Psoas muscle (tissue), 8 donors: ENCODE data around the gene TMEM81. TPM values are rescaled to one million over a fixed set of nuclear protein-coding genes. Genes with fewer than 3 reads are reported as not detected.

Experiments
- ATAC-seq, 4 donors: fragments of 200-7000 bp; cut with Tn5 transposase; one replicate each; pipeline ENCODE4 v1.9.1; 2020; ENCODE audit warnings: moderate library complexity in 3 of 4, mild to moderate bottlenecking in 2 of 4
- DNase-seq, 2 donors: peaks; one replicate each; pipeline ENCODE4 v3.0.0-alpha.2; 2020
- H3K27ac ChIP-seq: fragments of 200-600 bp; one replicate; pipeline ENCODE4 v1.8.0; 2022
- H3K27me3 ChIP-seq, 3 donors: fragments of 200-600 bp in 1 of 3; one replicate each; pipeline versions ENCODE4 v1.6.1 to v1.8.0; 2013 to 2022; ENCODE audit warnings: low read length in 2 of 3, mild to moderate bottlenecking in 2 of 3, moderate library complexity in 1 of 3; ENCODE audit not compliant: insufficient read depth in 3 of 3
- H3K36me3 ChIP-seq, 2 donors: fragments of 200-600 bp in 1 of 2; one replicate each; pipeline versions ENCODE4 v1.6.1 to v1.8.0; 2013 to 2022; ENCODE audit warnings: low read depth in 1 of 2, mild to moderate bottlenecking in 1 of 2, moderate library complexity in 1 of 2; ENCODE audit not compliant: insufficient read depth in 1 of 2
- H3K4me1 ChIP-seq: fragments of 200-600 bp; one replicate; pipeline ENCODE4 v1.8.0; 2022
- H3K4me3 ChIP-seq: fragments of 200-600 bp; one replicate; pipeline ENCODE4 v1.8.0; 2022; ENCODE audit warnings: mild to moderate bottlenecking
- H3K9me3 ChIP-seq: fragments of 200-600 bp; one replicate; pipeline ENCODE4 v1.8.0; 2022
- CTCF ChIP-seq: fragments of 200-600 bp; IDR thresholded peaks from one replicate; pipeline ENCODE4 v1.8.0; 2022; ENCODE audit warnings: antibody characterized with exemption
- WGBS, 3 donors: extraction: QIAGEN DNeasy Blood & Tissue Kit; methylation state at CpG; one replicate each; pipeline versions ENCODE4 v1.1.6 to v1.1.7; 2013; 5-methylcytosine and 5-hydroxymethylcytosine counted together
- intact Hi-C, 2 donors: fragments of 100-400 bp; cut with DNase I; formaldehyde crosslinking; loops; one replicate each; pipeline versions ENCODE4 v1.11.0 to v1.14.2; 2022
- polyA plus RNA-seq, 3 donors: library from polyadenylated mRNA; stranded (reverse); fragments of 200-250 nt; gene quantifications; one replicate each; pipeline ENCODE4 v1.2.3, GENCODE V29; 2013
- total RNA-seq, 4 donors: library from RNA; stranded (reverse); fragmentation: NEBNext Ultra II Directional in 2 of 4; extraction: Animal tissue kit (Norgen Biotek cat#: 25700) in 2 of 4; gene quantifications; one replicate each; pipeline versions ENCODE4 v1.2.1 to v1.2.4, GENCODE V29; 2021 to 2023
- donor health status: healthy with polysubstance abuse.
- donor health status: DM: no; HTN: no; CAD: no; lungs with moderate emphysema.
- donor health status: Bipolar disorder and iron deficiency.
- donor health status: healthy.
- donor health status: DM: yes; HTN: yes; CAD: no.
- donor health status: DM: no; HTN: no; CAD: no.
- donor health status: DM: no; HTN: no; CAD: no.
- donor health status: DM: yes; HTN: yes; CAD: no.

TMEM81 gene
- total and polyA plus RNA-seq, 7 donors = 3.1 to 15.2 (median 3.9) TPM

GRCh38 chr1:205075642-205076155 lies 8.6 kb downstream of the TMEM81 start:
- TF ChIP-seq CTCF = no peak
- Histone ChIP-seq H3K4me1 (peaks cover 13% of the 10 kb centered on the region), H3K27ac (no peak overlapping the region), H3K27me3 (no peaks in the 10 kb centered on the region), H3K4me3 (no peak overlapping the region), H3K9me3 (no peaks in the 10 kb centered on the region), H3K36me3 (no peaks in the 10 kb centered on the region)
- DNase-seq = no peak
- intact Hi-C loops = loop anchor here in 1 of 2 donors (10.0 kb wide), 1 partner anchor 271 kb away; no protein-coding TSS in a partner anchor
- no peak for ATAC-seq
- 31 to 50% (median 36%) methylated on average over 7 of the region's 7 CpGs for WGBS, 3 donors

DNA sequence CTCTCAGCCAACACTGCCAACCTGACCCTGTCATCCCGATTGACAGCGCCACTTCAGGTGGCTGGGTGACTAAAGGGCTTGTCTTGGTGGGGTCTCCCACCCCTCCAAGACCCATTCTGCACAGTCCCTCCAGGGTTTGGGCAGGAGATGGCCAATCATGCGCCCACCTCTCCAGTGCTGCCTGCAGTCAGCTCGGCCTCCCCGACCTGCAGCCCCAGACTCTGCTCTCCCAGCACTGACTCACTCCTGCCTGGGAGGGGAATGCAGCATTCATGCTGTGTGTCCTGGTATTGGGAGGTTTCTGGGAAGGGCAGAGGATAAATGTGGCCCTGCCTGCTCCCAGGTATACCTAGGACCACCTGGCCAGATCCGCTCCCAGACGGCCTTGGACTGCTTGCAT lies 9.7 kb downstream of the TMEM81 start:
- Histone ChIP-seq H3K36me3 (no peaks in the 10 kb centered on the region), H3K4me3 (no peak overlapping the region), H3K27ac (no peak overlapping the region), H3K27me3 (no peaks in the 10 kb centered on the region), H3K4me1 (peaks cover 13% of the 10 kb centered on the region), H3K9me3 (no peaks in the 10 kb centered on the region)
- no peak for TF ChIP-seq CTCF
- DNase-seq = no peak
- WGBS, 3 donors = 91 to 92% (median 92%) methylated on average over 7 of the region's 7 CpGs
- intact Hi-C loops = loop anchor here in 1 of 2 donors (10.0 kb wide), 1 partner anchor 270 kb away; no protein-coding TSS in a partner anchor
- no peak for ATAC-seq

DNA sequence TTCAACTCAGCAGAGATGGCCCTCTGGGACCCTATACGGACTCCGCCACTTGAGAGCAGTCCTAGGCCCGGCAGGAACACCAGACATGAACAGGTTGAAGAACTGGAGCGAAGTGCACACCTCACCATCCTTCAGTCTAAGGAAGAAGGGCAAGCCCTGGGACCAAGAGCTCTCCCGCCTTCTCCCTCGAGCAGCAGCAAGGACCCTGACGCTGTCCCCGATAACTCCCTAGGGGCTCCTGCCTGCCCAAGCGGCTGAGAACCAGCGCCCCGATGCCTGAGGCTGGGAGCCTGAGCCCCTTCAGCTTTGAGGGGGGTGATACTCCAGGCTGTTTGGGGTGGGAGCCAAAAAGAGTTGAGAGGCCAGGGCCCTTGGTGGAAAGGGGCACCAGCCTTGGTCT lies 10.2 kb downstream of the TMEM81 start:
- WGBS, 3 donors = 89 to 93% (median 89%) methylated on average over 11 of the region's 11 CpGs
- DNase-seq (no peak), ATAC-seq (no peak)
- TF ChIP-seq CTCF = no peak
- H3K9me3 ChIP-seq = no peaks in the 10 kb centered on the region
- peaks cover 13% of the 10 kb centered on the region for H3K4me1 ChIP-seq
- no peaks in the 10 kb centered on the region for H3K27me3 ChIP-seq
- H3K36me3 ChIP-seq = no peaks in the 10 kb centered on the region
- intact Hi-C loops = loop anchor here in 1 of 2 donors (10.0 kb wide), 1 partner anchor 269 kb away; no protein-coding TSS in a partner anchor
- H3K4me3 ChIP-seq = no peak overlapping the region
- no peak overlapping the region for H3K27ac ChIP-seq

- intact Hi-C loops = loop anchor here in 1 of 2 donors (10.0 kb wide), 1 partner anchor 269 kb away; no protein-coding TSS in a partner anchor
- no peak for TF ChIP-seq CTCF
- ATAC-seq (peak in 1 of 4 donors; percentile 37), DNase-seq (no peak)
- Histone ChIP-seq H3K4me3 (no peak overlapping the region), H3K36me3 (no peaks in the 10 kb centered on the region), H3K27me3 (no peaks in the 10 kb centered on the region), H3K27ac (no peak overlapping the region), H3K9me3 (no peaks in the 10 kb centered on the region), H3K4me1 (peaks cover 13% of the 10 kb centered on the region)
- WGBS, 3 donors = 63 to 80% (median 73%) methylated on average over 10 to 12 of the region's 12 CpGs
Observed at GRCh38 chr1:205073511-205073910, 10.7 kb downstream of the TMEM81 start.

- DNase-seq (no peak), ATAC-seq (no peak)
- no peak overlapping the region for H3K27ac ChIP-seq
- intact Hi-C loops = loop anchor here in 1 of 2 donors (10.0 kb wide), 1 partner anchor 268 kb away; no protein-coding TSS in a partner anchor
- no peak for TF ChIP-seq CTCF
- H3K9me3 ChIP-seq = no peaks in the 10 kb centered on the region
- no peaks in the 10 kb centered on the region for H3K27me3 ChIP-seq
- H3K36me3 ChIP-seq = no peaks in the 10 kb centered on the region
- WGBS, 3 donors = 88 to 92% (median 88%) methylated on average over 8 of the region's 8 CpGs
- H3K4me3 ChIP-seq = no peak overlapping the region
- peaks cover 9% of the 10 kb centered on the region for H3K4me1 ChIP-seq
Observed at GRCh38 chr1:205072881-205073280, 11.4 kb downstream of the TMEM81 start.
